Fibroblast of lung (primary cell): ENCODE data around the gene PPA1.

ENCODE experiments used
- EZH2 ChIP-seq: IDR thresholded peaks from 2 replicates; pipeline ENCODE4 v1.5.1; 2012; ENCODE audit warnings: low read length, control low read depth, mild to moderate bottlenecking; ENCODE audit errors: missing control alignments
- TF ChIP-seq, protein P1 (sequence below), 2 donors: IDR thresholded peaks in 1 of 2; conservative IDR thresholded peaks in 1 of 2; 1 replicate in 1 of 2; 2 replicates in 1 of 2; pipeline ENCODE4 v1.5.1; 2011 to 2012; ENCODE audit warnings: low read length in 2 of 2, control low read depth in 1 of 2, inconsistent platforms in 1 of 2, low read depth in 1 of 2, mild to moderate bottlenecking in 1 of 2

DNA sequence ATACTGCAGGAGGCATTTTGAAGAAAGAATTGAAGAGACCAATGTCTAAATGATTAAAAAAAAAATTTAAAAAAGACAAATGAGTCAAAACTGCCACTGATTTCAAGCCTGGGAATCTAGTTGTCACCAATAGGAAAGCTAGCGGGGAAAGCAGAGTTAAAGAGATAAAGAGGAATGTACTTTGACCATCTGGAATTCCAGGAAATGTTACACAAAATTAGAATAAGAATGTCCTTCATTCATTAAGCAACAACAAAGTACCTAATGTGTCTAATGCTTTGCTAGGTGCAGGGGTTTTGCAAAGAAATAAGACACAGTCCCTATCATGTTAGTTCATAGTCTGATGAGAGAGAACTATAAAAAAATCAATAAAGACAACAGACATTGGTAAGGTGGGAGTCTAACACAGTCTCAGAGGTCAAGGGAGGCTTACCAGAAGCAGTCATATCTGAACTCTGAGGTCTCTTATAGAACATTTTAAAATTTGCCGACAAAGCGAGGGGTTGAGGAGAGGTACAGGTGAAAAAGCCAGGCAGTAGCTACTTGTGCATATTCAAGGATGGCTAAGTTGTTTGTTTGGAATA lies 77.9 kb downstream of the PPA1 start:
- TF ChIP-seq, protein P1, sequence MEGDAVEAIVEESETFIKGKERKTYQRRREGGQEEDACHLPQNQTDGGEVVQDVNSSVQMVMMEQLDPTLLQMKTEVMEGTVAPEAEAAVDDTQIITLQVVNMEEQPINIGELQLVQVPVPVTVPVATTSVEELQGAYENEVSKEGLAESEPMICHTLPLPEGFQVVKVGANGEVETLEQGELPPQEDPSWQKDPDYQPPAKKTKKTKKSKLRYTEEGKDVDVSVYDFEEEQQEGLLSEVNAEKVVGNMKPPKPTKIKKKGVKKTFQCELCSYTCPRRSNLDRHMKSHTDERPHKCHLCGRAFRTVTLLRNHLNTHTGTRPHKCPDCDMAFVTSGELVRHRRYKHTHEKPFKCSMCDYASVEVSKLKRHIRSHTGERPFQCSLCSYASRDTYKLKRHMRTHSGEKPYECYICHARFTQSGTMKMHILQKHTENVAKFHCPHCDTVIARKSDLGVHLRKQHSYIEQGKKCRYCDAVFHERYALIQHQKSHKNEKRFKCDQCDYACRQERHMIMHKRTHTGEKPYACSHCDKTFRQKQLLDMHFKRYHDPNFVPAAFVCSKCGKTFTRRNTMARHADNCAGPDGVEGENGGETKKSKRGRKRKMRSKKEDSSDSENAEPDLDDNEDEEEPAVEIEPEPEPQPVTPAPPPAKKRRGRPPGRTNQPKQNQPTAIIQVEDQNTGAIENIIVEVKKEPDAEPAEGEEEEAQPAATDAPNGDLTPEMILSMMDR (conservative IDR thresholded peaks at IDR 0.05 in 1 of 2, IDR thresholded peaks at IDR 0.05 in 1 of 2; ENCODE audit: low read depth in 1 of 2, low read length in 2 of 2) = no peak
- TF ChIP-seq EZH2 = no peak
